OCI-LY1 (cell line): ENCODE data around the gene IFT27.

Experiments
- H2AFZ ChIP-seq: fragments of 200-600 bp; sonication (generic), shearing (Covaris generic); 2 replicates; pipeline ENCODE4 v1.6.0; 2014; ENCODE audit warnings: antibody characterized with exemption, mild to moderate bottlenecking, low read length
- H3F3A ChIP-seq: fragments of 200-600 bp; sonication (generic), shearing (Covaris generic); 2 replicates; pipeline ENCODE4 v1.6.0; 2014; ENCODE audit warnings: mild to moderate bottlenecking, antibody characterized with exemption, low read length, moderate library complexity; ENCODE audit not compliant: insufficient read depth
- H3K27ac ChIP-seq: fragments of 200-600 bp; sonication (generic); 2 replicates; pipeline ENCODE4 v1.5.1; 2014; ENCODE audit warnings: low read length, mixed run types, mild to moderate bottlenecking, low read depth; ENCODE audit not compliant: poor library complexity, severe bottlenecking
- H3K27me3 ChIP-seq: fragments of 200-600 bp; sonication (generic); 2 replicates; pipeline ENCODE4 v1.6.0; 2014; ENCODE audit warnings: antibody characterized with exemption, mild to moderate bottlenecking, low read length, moderate library complexity; ENCODE audit not compliant: insufficient read depth
- H3K36me3 ChIP-seq: fragments of 200-600 bp; sonication (generic); 2 replicates; pipeline ENCODE4 v1.6.1; 2014; ENCODE audit warnings: mild to moderate bottlenecking, antibody characterized with exemption, low read length, moderate library complexity, mixed read lengths; ENCODE audit not compliant: insufficient read depth
- H3K4me1 ChIP-seq: fragments of 200-600 bp; sonication (generic); 2 replicates; pipeline ENCODE4 v1.5.1; 2014; ENCODE audit warnings: mild to moderate bottlenecking, low read length, moderate library complexity; ENCODE audit not compliant: insufficient read depth, severe bottlenecking
- H3K4me2 ChIP-seq: fragments of 200-600 bp; sonication (generic), shearing (Covaris generic); 2 replicates; pipeline ENCODE4 v1.6.1; 2014; ENCODE audit warnings: low read length
- H3K4me3 ChIP-seq: fragments of 200-600 bp; sonication (generic); 2 replicates; pipeline ENCODE4 v1.5.1; 2014; ENCODE audit warnings: low read length, low read depth, mild to moderate bottlenecking, mixed read lengths; ENCODE audit not compliant: poor library complexity, severe bottlenecking
- H3K79me2 ChIP-seq: fragments of 200-600 bp; shearing (Covaris generic); 2 replicates; pipeline ENCODE4 v1.6.1; 2016; ENCODE audit warnings: mixed run types, low read length, mixed read lengths; ENCODE audit not compliant: insufficient read depth
- H3K9ac ChIP-seq: fragments of 200-600 bp; sonication (generic), shearing (Covaris generic); 2 replicates; pipeline ENCODE4 v1.6.1; 2014; ENCODE audit warnings: mild to moderate bottlenecking, low read length, mixed read lengths
- H3K9me2 ChIP-seq: fragments of 200-600 bp; sonication (generic), shearing (Covaris generic); 2 replicates; pipeline ENCODE4 v1.6.1; 2014; ENCODE audit warnings: low read depth, mild to moderate bottlenecking, low read length, mixed read lengths
- H3K9me3 ChIP-seq: fragments of 200-600 bp; shearing (Covaris generic); 2 replicates; pipeline ENCODE4 v1.6.1; 2014; ENCODE audit warnings: low read length, mixed read lengths
- H4K20me1 ChIP-seq: fragments of 200-600 bp; sonication (generic), shearing (Covaris generic); 2 replicates; pipeline ENCODE4 v1.6.0; 2016; ENCODE audit warnings: mild to moderate bottlenecking, low read length; ENCODE audit not compliant: insufficient read depth
- CTCF ChIP-seq: fragments of 200-600 bp; sonication (generic), shearing (Covaris generic); IDR thresholded peaks from 2 replicates; pipeline ENCODE4 v1.5.1; 2017; ENCODE audit warnings: mild to moderate bottlenecking, antibody characterized with exemption, low read length, moderate library complexity, mixed read lengths
- EZH2 ChIP-seq: fragments of 200-600 bp; sonication (generic), shearing (Covaris generic); IDR thresholded peaks from 2 replicates; pipeline ENCODE4 v1.8.0; 2017; ENCODE audit warnings: borderline replicate concordance, mixed run types, mild to moderate bottlenecking, antibody characterized with exemption, low read length, moderate library complexity, mixed read lengths

Gene IFT27

GRCh38 chr22:36743591-36744412 is 32.1 kb downstream of the IFT27 start:
- Histone ChIP-seq H3K9ac (no peak overlapping the region), H3K27ac (no peak overlapping the region), H3K27me3 (no peaks in the 10 kb centered on the region), H4K20me1 (no peaks in the 10 kb centered on the region), H2AFZ (no peak overlapping the region), H3K9me2 (no peaks in the 10 kb centered on the region), H3K4me1 (no peaks in the 10 kb centered on the region), H3F3A (no peaks in the 10 kb centered on the region), H3K79me2 (no peaks in the 10 kb centered on the region), H3K36me3 (no peaks in the 10 kb centered on the region), H3K4me3 (no peak overlapping the region), H3K4me2 (no peak overlapping the region), H3K9me3 (no peaks in the 10 kb centered on the region)
- TF ChIP-seq CTCF (no peak), EZH2 (no peak)

GRCh38 chr22:36743011-36743410 is 32.9 kb downstream of the IFT27 start:
- Histone ChIP-seq H3F3A (no peaks in the 10 kb centered on the region), H3K4me1 (no peaks in the 10 kb centered on the region), H3K27me3 (no peaks in the 10 kb centered on the region), H3K9me2 (no peaks in the 10 kb centered on the region), H3K79me2 (no peaks in the 10 kb centered on the region), H3K27ac (no peak overlapping the region), H4K20me1 (no peaks in the 10 kb centered on the region), H2AFZ (no peak overlapping the region), H3K9me3 (no peaks in the 10 kb centered on the region), H3K4me2 (no peak overlapping the region), H3K9ac (no peak overlapping the region), H3K4me3 (no peak overlapping the region), H3K36me3 (no peaks in the 10 kb centered on the region)
- TF ChIP-seq EZH2, result no peak
- no peak for TF ChIP-seq CTCF

- no peak for TF ChIP-seq CTCF
- no peak for TF ChIP-seq EZH2
- no peaks in the 10 kb centered on the region for H3K36me3 ChIP-seq
- no peaks in the 10 kb centered on the region for H3K79me2 ChIP-seq
- no peaks in the 10 kb centered on the region for H4K20me1 ChIP-seq
- H3K9me3 ChIP-seq, result no peaks in the 10 kb centered on the region
- no peak overlapping the region for H3K4me2 ChIP-seq
- no peak overlapping the region for H3K4me3 ChIP-seq
- no peak overlapping the region for H3K9ac ChIP-seq
- no peaks in the 10 kb centered on the region for H3F3A ChIP-seq
- no peaks in the 10 kb centered on the region for H3K9me2 ChIP-seq
- H2AFZ ChIP-seq, result no peak overlapping the region
- H3K27me3 ChIP-seq, result no peaks in the 10 kb centered on the region
- no peaks in the 10 kb centered on the region for H3K4me1 ChIP-seq
- no peak overlapping the region for H3K27ac ChIP-seq
These were observed 34.0 kb downstream of the IFT27 start for GRCh38 chr22:36741968-36742367.
